HepG2 (cell line): ENCODE measurements around the gene TMEM156. TPM values are rescaled to one million over a fixed set of nuclear protein-coding genes. Genes with fewer than 3 reads are reported as not detected.

Experiments
- ATAC-seq: fragments of 200-7000 bp; cut with Tn5 transposase; 3 replicates; pipeline ENCODE4 v1.9.1; 2020; ENCODE audit warnings: mild to moderate bottlenecking, moderate library complexity
- BruUV-seq: library from RNA; stranded (reverse); fragments of 400-500 nt; replicated peaks from 2 replicates; lab custom pipeline; 2021; lab: Mats Ljungman, UMichigan
- CTCF ChIA-PET: fragments of 300-600 bp; formaldehyde crosslinking; extraction: SDS; loops from one replicate; lab custom pipeline; 2021; ENCODE audit warnings: low total read pairs, inconsistent platforms, low intra/inter-chr PET ratio; lab: Yijun Ruan, JAX
- POLR2A ChIA-PET: fragments of 350-600 bp; sonication (Branson Sonifier 250); formaldehyde crosslinking; loops from one replicate; lab custom pipeline; 2020; ENCODE audit warnings: antibody characterized with exemption, inconsistent platforms; lab: Yijun Ruan, JAX
- DNase-seq: peaks from one replicate; pipeline ENCODE4 v3.0.0-alpha.2; 2015; ENCODE audit warnings: low spot score
- FAIRE-seq: peaks from 3 replicates; lab custom pipeline; 2011; peaks lifted over from hg19 to GRCh38; lab: Jason Lieb, UNC
- H2AFZ ChIP-seq: one replicate; pipeline ENCODE4 v1.6.1; 2011; ENCODE audit warnings: low read length, inconsistent platforms
- H3K27ac ChIP-seq: fragments of 300-600 bp; 3 replicates; pipeline ENCODE4 v1.8.0; 2011; ENCODE audit warnings: mixed run types, mild to moderate bottlenecking, mixed read lengths, low read length, inconsistent platforms; ENCODE audit not compliant: insufficient read depth; ENCODE audit errors: extremely low read length
- H3K27me3 ChIP-seq, 2 experiments: fragments of 200-600 bp in 1 of 2; 2 replicates in 1 of 2; 3 replicates in 1 of 2; pipeline versions ENCODE4 v1.6.0 to v1.8.0; 2011; ENCODE audit warnings: low read length in 2 of 2, mild to moderate bottlenecking in 2 of 2, moderate library complexity in 2 of 2, inconsistent platforms in 1 of 2; ENCODE audit not compliant: insufficient read depth in 2 of 2, control insufficient read depth in 1 of 2
- H3K36me3 ChIP-seq, 2 experiments: fragments of 200-600 bp in 1 of 2; replicated peaks in 1 of 2; 2 replicates in 1 of 2; 3 replicates in 1 of 2; pipeline versions ENCODE4 v1.5.1 to v1.8.0; 2011; ENCODE audit warnings: low read length in 2 of 2, inconsistent platforms in 1 of 2; ENCODE audit not compliant: insufficient read depth in 2 of 2, control insufficient read depth in 1 of 2
- H3K4me1 ChIP-seq: 2 replicates; pipeline ENCODE4 v1.5.1; 2012; ENCODE audit warnings: low read length, inconsistent platforms; ENCODE audit not compliant: insufficient read depth
- H3K4me2 ChIP-seq: 2 replicates; pipeline ENCODE4 v1.6.0; 2011; ENCODE audit warnings: low read depth, low read length, inconsistent platforms
- H3K4me3 ChIP-seq, 3 experiments: fragments of 200-600 bp in 1 of 3; sonication (generic), shearing (Covaris generic) in 1 of 3; replicated peaks in 1 of 3; 2 replicates each; pipeline ENCODE4 v1.5.1; 2011 to 2016; ENCODE audit warnings: low read length in 3 of 3, inconsistent platforms in 2 of 3, low read depth in 2 of 3, mild to moderate bottlenecking in 2 of 3, control low read depth in 1 of 3, mixed read lengths in 1 of 3; ENCODE audit not compliant: insufficient read depth in 1 of 3
- H3K79me2 ChIP-seq: one replicate; pipeline ENCODE4 v1.6.1; 2011; ENCODE audit warnings: low read length, inconsistent platforms; ENCODE audit not compliant: insufficient read depth
- H3K9ac ChIP-seq: 2 replicates; pipeline ENCODE4 v1.6.0; 2011; ENCODE audit warnings: mild to moderate bottlenecking, low read depth, low read length, inconsistent platforms; ENCODE audit not compliant: insufficient read depth
- H3K9me3 ChIP-seq: 2 replicates; pipeline ENCODE4 v1.5.1; 2012; ENCODE audit warnings: mild to moderate bottlenecking, low read length
- H4K20me1 ChIP-seq: 2 replicates; pipeline ENCODE4 v1.6.0; 2011; ENCODE audit warnings: inconsistent platforms, mild to moderate bottlenecking, low read length, moderate library complexity; ENCODE audit not compliant: insufficient read depth
- USF2 ChIP-seq, 2 experiments: sonication (generic) in 1 of 2; formaldehyde crosslinking in 1 of 2; IDR thresholded peaks; 2 replicates each; pipeline versions ENCODE4 v1.5.1 to v1.6.1; 2011 to 2020; ENCODE audit warnings: borderline replicate concordance in 1 of 2, low read depth in 1 of 2, low read length in 1 of 2, mild to moderate bottlenecking in 1 of 2, missing genetic modification reagents in 1 of 2, moderate library complexity in 1 of 2
- ZBTB40 ChIP-seq, 2 experiments: fragments of 450-650 bp in 1 of 2; sonication (generic) in 1 of 2; formaldehyde crosslinking in 1 of 2; IDR thresholded peaks; 2 replicates each; pipeline versions ENCODE4 v1.6.1 to v1.8.0; 2016 to 2022; ENCODE audit warnings: antibody characterized with exemption in 1 of 2, mild to moderate bottlenecking in 1 of 2, missing genetic modification reagents in 1 of 2
- ZNF24 ChIP-seq: fragments of 450-650 bp; IDR thresholded peaks from 2 replicates; pipeline ENCODE4 v1.6.1; 2017; ENCODE audit warnings: antibody characterized with exemption, mild to moderate bottlenecking
- WGBS: methylation state at CpG from one replicate; pipeline ENCODE4 v1.1.6; 2017; ENCODE audit warnings: low lambda C conversion rate; 5-methylcytosine and 5-hydroxymethylcytosine counted together
- in situ Hi-C: cut with HindIII; loops from 2 replicates; pipeline ENCODE4 v1.10.0; 2017; ENCODE audit warnings: low pct_unique_long_range_greater_than_20kb; ENCODE audit not compliant: extremely low pct_ligation_motif_present
- intact Hi-C: fragments of 100-400 bp; cut with micrococcal nuclease; formaldehyde crosslinking; loops from one replicate; pipeline ENCODE4 v1.10.0; 2022; ENCODE audit not compliant: unreplicated experiment
- polyA plus RNA-seq, 8 experiments: library from polyadenylated mRNA; depleted of rRNA in 3 of 8; stranded (reverse) in 7 of 8; unstranded in 1 of 8; fragments of >200 nt; fragmentation: Illumina TruSeq in 4 of 8; extraction: Trizol in 4 of 8; gene quantifications; 2 replicates each; pipeline versions ENCODE4 v1.2.1 to v1.2.3, GENCODE V29; 2011 to 2016; ENCODE audit warnings: low read depth in 4 of 8, missing spikeins in 1 of 8, mixed read lengths in 1 of 8; ENCODE audit not compliant: insufficient read depth in 1 of 8
- total RNA-seq, 5 experiments: library from RNA; depleted of rRNA; stranded (reverse); fragments of >200 nt; fragmentation: Illumina TruSeq; extraction: Trizol; gene quantifications; 2 replicates each; pipeline ENCODE4 v1.2.3, GENCODE V29; 2016; ENCODE audit warnings: low read depth in 1 of 5

The TMEM156 gene
- total and polyA plus RNA-seq, 2 of the 13 experiments (the other 11 are each of a cell fraction or from before 2014, with no cell fraction given): 1.6 TPM; not detected in 1

DNA sequence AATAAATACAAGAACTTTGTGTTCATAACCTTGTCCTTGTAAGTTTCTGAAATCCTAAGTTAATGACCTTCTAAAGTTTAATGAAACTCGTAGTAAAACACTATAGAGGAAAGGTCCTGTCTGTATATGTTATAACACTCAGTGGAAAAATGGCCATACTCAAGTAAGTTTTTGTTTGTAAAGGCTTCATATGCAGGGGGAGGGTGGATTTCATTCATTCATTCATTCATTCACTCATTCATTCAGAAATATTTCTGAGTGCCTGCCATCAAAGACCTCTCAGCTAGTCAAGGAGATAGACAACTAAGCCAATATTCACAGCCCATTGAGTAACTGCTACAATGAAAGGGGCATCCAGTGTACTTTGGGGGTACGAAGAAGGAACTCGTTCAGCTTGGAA, 6.9 kb upstream of the TMEM156 start:
- no peaks in the 10 kb centered on the region for H3K36me3 ChIP-seq
- no peak for FAIRE-seq
- H3K4me2 ChIP-seq: no peak overlapping the region
- H3K4me3 ChIP-seq: no peak overlapping the region
- no peaks in the 10 kb centered on the region for H3K27me3 ChIP-seq
- no peak for ATAC-seq
- H3K27ac ChIP-seq: no peak overlapping the region
- H3K79me2 ChIP-seq: no peaks in the 10 kb centered on the region
- H3K9me3 ChIP-seq: no peaks in the 10 kb centered on the region
- TF ChIP-seq USF2 (IDR thresholded peaks at IDR 0.05; ENCODE audit: low read depth, low read length) (no peak), USF2 (CRISPR knock-in tag; IDR thresholded peaks at IDR 0.05; ENCODE audit: borderline replicate concordance) (no peak), ZNF24 (0 out of 2 replicates have a peak, but pooled peaks have one; percentile 27), ZBTB40 (IDR thresholded peaks at IDR 0.05) (no peak), ZBTB40 (CRISPR knock-in tag; IDR thresholded peaks at IDR 0.05) (no peak)
- no peak overlapping the region for H2AFZ ChIP-seq
- intact Hi-C loops: no loop called here
- H3K9ac ChIP-seq: no peak overlapping the region
- BruUV-seq: no TSS peak
- CTCF ChIA-PET: no interaction called here
- H3K4me1 ChIP-seq: peaks cover 59% of the 10 kb centered on the region
- in situ Hi-C loops: no loop called here
- POLR2A ChIA-PET: no interaction called here
- DNase-seq: no peak
- no peaks in the 10 kb centered on the region for H4K20me1 ChIP-seq
- WGBS: 94% methylated on average over 3 of the region's 3 CpGs
